Measurements from ENCODE around the gene SLC27A4.

- TF ChIP-seq GATA3 (IDR thresholded peaks at IDR 0.05; ENCODE audit: low read depth, low read length) = no peak
- no peak for TF ChIP-seq GATA2 (IDR thresholded peaks at IDR 0.05; ENCODE audit: low read depth, low read length)
Measured at GRCh38 chr9:128408963-128409431, 68.7 kb downstream of the SLC27A4 start.

Data from SH-SY5Y (cell line).